Measurements from ENCODE around the gene AGAP1. TPM values are rescaled to one million over a fixed set of nuclear protein-coding genes. Genes with fewer than 3 reads are reported as not detected.

Gene AGAP1
- polyA plus RNA-seq, 1 donor from 2014 or later, result 17.4 TPM

GRCh38 chr2:236107536-236107935, 613.7 kb downstream of the AGAP1 start:
- H3K36me3 ChIP-seq (ENCODE audit: insufficient read depth, low read length), result no peaks in the 10 kb centered on the region
- H3K9me2 ChIP-seq (ENCODE audit: insufficient read depth, low read length), result no peaks in the 10 kb centered on the region
- no peaks in the 10 kb centered on the region for H4K20me1 ChIP-seq (ENCODE audit: insufficient read depth)
- TF ChIP-seq EP300 (conservative IDR thresholded peaks at IDR 0.05; ENCODE audit: poor library complexity, severe bottlenecking) (no peak), EZH2 (IDR thresholded peaks at IDR 0.05; ENCODE audit: borderline replicate concordance, insufficient read depth, low read length, poor library complexity, severe bottlenecking) (no peak), SMC3 (conservative IDR thresholded peaks at IDR 0.05; ENCODE audit: poor library complexity) (no peak), TAF1 (IDR thresholded peaks at IDR 0.05; ENCODE audit: low read depth) (no peak), MXI1 (conservative IDR thresholded peaks at IDR 0.05; ENCODE audit: poor library complexity, severe bottlenecking) (no peak), CTCF (IDR thresholded peaks at IDR 0.05; ENCODE audit: poor library complexity, severe bottlenecking) (no peak), REST (IDR thresholded peaks at IDR 0.05; ENCODE audit: borderline replicate concordance) (no peak), RAD21 (conservative IDR thresholded peaks at IDR 0.05) (no peak), POLR2AphosphoS5 (IDR thresholded peaks at IDR 0.05) (no peak)
- no peaks in the 10 kb centered on the region for H3K9me3 ChIP-seq (ENCODE audit: low read length)
- no peak overlapping the region for H2AFZ ChIP-seq (ENCODE audit: low read depth, low read length)
- H3K9ac ChIP-seq (ENCODE audit: low read length), result no peak overlapping the region
- H3K27me3 ChIP-seq (ENCODE audit: insufficient read depth, low read depth, low read length), result no peaks in the 10 kb centered on the region
- no peak overlapping the region for H3K4me2 ChIP-seq (ENCODE audit: low read length)
- no peaks in the 10 kb centered on the region for H3F3A ChIP-seq (ENCODE audit: insufficient read depth, low read length, poor library complexity, severe bottlenecking)
- no peak overlapping the region for H3K27ac ChIP-seq (ENCODE audit: low read length)
- no peaks in the 10 kb centered on the region for H3K79me2 ChIP-seq (replicated peaks; ENCODE audit: insufficient read depth, low read length)
- H3K4me3 ChIP-seq (ENCODE audit: low read length), result no peak overlapping the region

- TF ChIP-seq RAD21 (conservative IDR thresholded peaks at IDR 0.05), result no peak
- TF ChIP-seq TAF1 (IDR thresholded peaks at IDR 0.05; ENCODE audit: low read depth), result no peak
- TF ChIP-seq EZH2 (IDR thresholded peaks at IDR 0.05; ENCODE audit: borderline replicate concordance, insufficient read depth, low read length, poor library complexity, severe bottlenecking), result no peak
- TF ChIP-seq EP300 (conservative IDR thresholded peaks at IDR 0.05; ENCODE audit: poor library complexity, severe bottlenecking), result no peak
- TF ChIP-seq SMC3 (conservative IDR thresholded peaks at IDR 0.05; ENCODE audit: poor library complexity), result no peak
- TF ChIP-seq POLR2AphosphoS5 (IDR thresholded peaks at IDR 0.05), result no peak
- TF ChIP-seq CTCF (IDR thresholded peaks at IDR 0.05; ENCODE audit: poor library complexity, severe bottlenecking), result no peak
- no peak for TF ChIP-seq MXI1 (conservative IDR thresholded peaks at IDR 0.05; ENCODE audit: poor library complexity, severe bottlenecking)
- no peak for TF ChIP-seq REST (IDR thresholded peaks at IDR 0.05; ENCODE audit: borderline replicate concordance)
- no peaks in the 10 kb centered on the region for H3K27me3 ChIP-seq (ENCODE audit: insufficient read depth, low read depth, low read length)
- H3F3A ChIP-seq (ENCODE audit: insufficient read depth, low read length, poor library complexity, severe bottlenecking), result no peaks in the 10 kb centered on the region
- H3K79me2 ChIP-seq (replicated peaks; ENCODE audit: insufficient read depth, low read length), result no peaks in the 10 kb centered on the region
- H3K4me3 ChIP-seq (ENCODE audit: low read length), result no peak overlapping the region
- no peak overlapping the region for H3K9ac ChIP-seq (ENCODE audit: low read length)
- H3K9me2 ChIP-seq (ENCODE audit: insufficient read depth, low read length), result no peaks in the 10 kb centered on the region
- H4K20me1 ChIP-seq (ENCODE audit: insufficient read depth), result no peaks in the 10 kb centered on the region
- H3K9me3 ChIP-seq (ENCODE audit: low read length), result no peaks in the 10 kb centered on the region
- H3K4me2 ChIP-seq (ENCODE audit: low read length), result no peak overlapping the region
- H3K27ac ChIP-seq (ENCODE audit: low read length), result no peak overlapping the region
- H2AFZ ChIP-seq (ENCODE audit: low read depth, low read length), result no peak overlapping the region
- H3K36me3 ChIP-seq (ENCODE audit: insufficient read depth, low read length), result no peaks in the 10 kb centered on the region
Observed at GRCh38 chr2:236107942-236108625, 614.2 kb downstream of the AGAP1 start.

Data from neural cell (in vitro differentiated cells).